Posterior vena cava (tissue), 2 donors: Measurements from ENCODE around the gene SPATA18. TPM values are rescaled to one million over a fixed set of nuclear protein-coding genes. Genes with fewer than 3 reads are reported as not detected.
A peak's percentile ranks its signal among the peaks of the same experiment; 100 is the strongest.

Experiments
- DNase-seq: peaks from one replicate; pipeline ENCODE4 v3.0.0-alpha.2; 2020; ENCODE audit warnings: low spot score
- intact Hi-C, 2 donors: fragments of 100-400 bp; cut with DNase I; formaldehyde crosslinking; loops; one replicate each; pipeline versions ENCODE4 v1.14.1 to v1.14.2; 2022 to 2023
- long read RNA-seq, 2 donors: library from polyadenylated mRNA; unstranded; transcript quantifications; one replicate each; pipeline ENCODE4 v2.0.0, GENCODE V29; 2020 to 2021
- total RNA-seq, 2 donors: library from RNA; stranded (reverse); fragmentation: NEBNext Ultra II Directional; extraction: Animal tissue kit (Norgen Biotek cat#: 25700); gene quantifications; one replicate each; pipeline ENCODE4 v1.2.1, GENCODE V29; 2021
- donor health status: DM: yes; HTN: yes; CAD: no.
- donor health status: DM: yes; HTN: yes; CAD: no.

The SPATA18 gene, protein sequence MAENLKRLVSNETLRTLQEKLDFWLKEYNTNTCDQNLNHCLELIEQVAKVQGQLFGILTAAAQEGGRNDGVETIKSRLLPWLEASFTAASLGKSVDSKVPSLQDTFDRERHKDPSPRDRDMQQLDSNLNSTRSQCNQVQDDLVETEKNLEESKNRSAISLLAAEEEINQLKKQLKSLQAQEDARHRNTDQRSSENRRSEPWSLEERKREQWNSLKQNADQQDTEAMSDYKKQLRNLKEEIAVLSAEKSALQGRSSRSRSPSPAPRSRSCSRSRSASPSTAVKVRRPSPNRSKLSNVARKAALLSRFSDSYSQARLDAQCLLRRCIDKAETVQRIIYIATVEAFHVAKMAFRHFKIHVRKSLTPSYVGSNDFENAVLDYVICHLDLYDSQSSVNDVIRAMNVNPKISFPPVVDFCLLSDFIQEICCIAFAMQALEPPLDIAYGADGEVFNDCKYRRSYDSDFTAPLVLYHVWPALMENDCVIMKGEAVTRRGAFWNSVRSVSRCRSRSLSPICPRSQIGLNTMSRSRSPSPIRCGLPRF
- 1 to 10 TPM; 5.3 to 5.8 TPM for total RNA-seq
- long read RNA-seq, donor 1, partial matches to known transcripts = 1 of 2 reads
- long read RNA-seq, donor 1, other reads (novel, unspliced or antisense) = 1 of 2 reads
- long read RNA-seq, donor 2, partial matches to known transcripts = 0 of 1 reads
- long read RNA-seq, donor 2, other reads (novel, unspliced or antisense) = 1 of 1 reads

DNA sequence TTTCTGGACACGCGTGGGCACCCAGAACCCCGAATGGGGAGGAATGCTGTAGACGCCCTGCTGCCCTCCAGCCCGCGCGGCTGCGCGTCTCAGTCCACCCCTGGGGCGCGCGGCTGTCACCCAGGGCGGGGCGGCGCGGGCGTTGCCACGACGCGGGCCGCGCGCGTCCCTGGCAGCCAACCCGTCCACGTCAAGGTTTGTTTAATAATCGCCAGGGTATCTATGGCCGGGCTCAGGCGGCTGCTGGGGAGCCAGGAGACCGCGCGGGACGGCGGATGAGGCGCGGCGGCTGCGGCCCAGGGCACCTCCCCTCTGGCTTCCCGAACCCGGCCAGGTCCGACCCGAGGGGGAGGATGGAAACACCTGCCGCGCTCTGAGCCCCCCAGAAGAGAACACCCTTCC, at the start of gene SPATA18:
Gene SPATA18, plus strand, starts transcription at position 92 of the 402 bp plus-strand sequence. CDS start 401 bp downstream, outside the sequence.
- intact Hi-C loops = no loop called here
- peak; percentile 79 for DNase-seq

DNA sequence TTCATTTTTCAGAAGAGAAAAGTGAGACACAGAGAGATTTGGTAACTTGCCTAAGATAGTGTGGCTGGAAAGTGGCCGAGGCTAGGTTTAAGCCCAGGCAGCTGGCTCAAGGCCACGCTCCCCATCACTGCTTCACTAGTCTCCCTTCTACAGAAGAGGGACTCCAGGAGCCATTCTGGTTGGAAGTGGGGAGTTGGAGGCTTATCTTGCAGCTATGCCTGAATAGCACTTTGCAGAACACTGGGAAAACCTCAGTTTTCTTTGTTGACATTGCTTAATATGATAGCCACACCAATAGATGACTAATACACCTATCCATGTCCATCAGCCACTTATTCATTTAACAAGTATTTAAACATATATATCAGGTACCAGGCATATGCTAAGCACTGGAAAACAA, 49.5 kb upstream of the SPATA18 start:
- DNase-seq = no peak
- intact Hi-C loops = no loop called here

DNA sequence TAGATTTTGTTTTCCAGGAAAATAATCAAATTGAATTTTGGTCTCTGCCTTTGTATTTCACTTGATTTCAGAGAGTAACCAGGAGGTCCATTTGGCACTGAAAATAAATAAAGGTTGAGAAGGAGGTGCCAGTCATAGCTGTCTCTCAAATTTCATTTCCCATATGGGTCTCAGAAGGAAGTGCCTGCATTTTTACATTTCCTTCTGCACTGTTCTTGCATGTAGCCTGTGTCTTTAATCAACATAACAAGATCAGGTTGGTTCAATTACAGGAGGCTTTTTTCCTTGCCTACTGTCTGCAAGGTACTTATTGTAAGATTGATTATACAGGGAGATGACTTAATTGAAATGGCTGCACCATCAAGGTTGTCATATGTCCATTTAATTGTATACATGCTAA, 46.7 kb upstream of the SPATA18 start:
- no peak for DNase-seq
- intact Hi-C loops = no loop called here

DNA sequence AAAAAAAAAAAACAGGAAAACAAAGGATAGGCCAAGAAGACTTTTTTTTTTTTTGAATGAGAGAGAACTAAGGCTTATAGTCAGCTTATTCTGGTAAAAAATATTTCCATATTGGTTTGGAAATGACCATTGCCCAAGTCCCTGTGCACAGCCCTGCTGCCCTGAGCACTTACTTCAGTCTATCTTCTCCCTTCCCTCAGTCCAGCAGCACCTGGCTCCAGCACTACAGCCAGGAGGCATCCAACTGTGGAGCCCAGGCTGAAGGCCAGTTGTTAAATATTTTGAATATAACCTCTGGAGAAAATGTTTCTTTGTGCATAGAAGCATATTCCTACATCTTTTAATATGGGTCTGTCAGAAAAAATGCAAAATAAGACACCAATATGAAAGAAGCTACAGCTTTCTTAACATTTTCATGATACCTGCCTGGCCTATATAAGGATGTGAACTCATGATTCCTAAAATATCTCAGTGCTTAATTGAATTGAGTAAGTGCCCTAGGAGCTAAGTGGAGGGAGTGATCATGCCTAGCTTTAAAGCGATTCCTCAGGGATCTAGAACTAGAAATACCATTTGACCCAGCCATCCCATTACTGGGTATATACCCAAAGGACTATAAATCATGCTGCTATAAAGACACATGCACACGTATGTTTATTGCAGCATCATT, 45.4 kb upstream of the SPATA18 start:
- intact Hi-C loops = no loop called here
- no peak for DNase-seq

DNA sequence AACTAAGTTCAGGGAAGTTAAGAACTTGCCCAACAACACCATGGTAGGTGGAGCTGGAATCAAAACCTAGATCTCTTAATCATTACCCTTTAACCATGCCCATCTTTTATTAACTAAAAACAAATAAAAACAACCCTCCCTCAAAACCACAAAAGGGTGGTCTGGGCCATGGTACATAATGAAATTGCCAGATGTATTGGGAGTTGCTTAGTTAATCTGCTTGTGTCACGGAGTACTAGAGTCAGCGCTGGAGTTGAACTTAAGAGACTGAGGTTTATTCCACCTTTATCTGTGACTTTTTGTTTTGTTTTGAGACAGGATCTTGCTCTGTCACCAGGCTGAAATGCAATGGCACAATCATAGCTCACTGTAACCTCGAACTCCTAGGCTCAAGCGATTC, 44.2 kb upstream of the SPATA18 start:
- intact Hi-C loops = no loop called here
- no peak for DNase-seq

DNA sequence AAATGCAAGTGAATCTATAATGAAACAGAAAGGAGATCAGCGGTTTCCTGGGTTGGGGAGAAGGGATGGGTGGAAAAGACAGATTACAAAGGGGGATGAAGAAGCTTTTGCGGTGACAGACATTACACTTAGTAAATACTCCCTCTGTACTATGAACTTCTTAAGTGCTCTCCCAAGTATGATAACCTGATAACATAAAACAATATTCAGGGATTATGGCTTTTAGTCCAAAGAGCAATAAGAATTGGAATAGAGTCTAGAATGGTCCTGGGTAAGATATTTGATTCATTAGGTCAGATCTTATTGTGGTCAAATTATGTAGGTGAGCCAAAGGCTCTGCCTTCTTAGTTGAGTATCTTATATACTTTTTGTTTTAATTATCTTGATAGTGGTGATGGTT, 40.1 kb upstream of the SPATA18 start:
- intact Hi-C loops = no loop called here
- DNase-seq = no peak

DNA sequence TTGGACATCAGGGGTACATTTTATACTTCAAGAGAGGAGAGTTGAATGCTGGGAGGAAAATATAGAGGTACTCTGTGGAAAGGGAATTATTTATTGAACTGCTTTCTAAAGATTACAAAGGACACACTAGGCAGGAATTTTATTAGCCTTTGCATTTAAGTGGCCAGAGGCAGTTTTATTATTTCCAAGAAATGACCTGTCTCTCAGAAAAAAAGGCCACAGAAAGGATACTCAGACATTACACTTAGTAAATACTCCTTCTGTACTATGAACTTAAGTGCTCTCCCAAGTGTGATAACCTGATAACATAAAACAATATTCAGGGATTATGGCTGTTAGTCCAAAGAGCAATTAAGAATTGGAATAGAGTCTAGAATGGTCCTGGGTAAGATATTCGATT, 38.5 kb upstream of the SPATA18 start:
- DNase-seq = no peak
- intact Hi-C loops = no loop called here

DNA sequence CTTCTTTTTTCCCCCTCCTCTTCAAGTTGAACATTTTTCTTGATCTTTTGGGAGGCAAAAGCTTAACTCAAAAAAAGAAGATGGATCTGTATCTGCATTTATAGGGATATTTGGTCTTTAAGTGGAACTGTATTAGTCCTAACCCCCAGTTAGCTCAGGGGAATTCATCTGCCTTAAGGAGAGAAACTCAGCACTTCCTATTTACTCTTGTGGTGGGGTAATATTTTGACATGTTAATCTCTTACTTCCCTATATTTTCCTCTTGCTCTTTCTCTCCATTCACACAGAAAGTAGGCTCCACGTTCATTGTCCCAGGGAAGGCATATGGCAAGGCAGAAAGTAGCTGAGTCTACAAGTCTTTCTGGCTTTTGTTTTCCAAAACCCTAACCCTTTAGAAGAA, 36.2 kb upstream of the SPATA18 start:
- intact Hi-C loops = no loop called here

DNA sequence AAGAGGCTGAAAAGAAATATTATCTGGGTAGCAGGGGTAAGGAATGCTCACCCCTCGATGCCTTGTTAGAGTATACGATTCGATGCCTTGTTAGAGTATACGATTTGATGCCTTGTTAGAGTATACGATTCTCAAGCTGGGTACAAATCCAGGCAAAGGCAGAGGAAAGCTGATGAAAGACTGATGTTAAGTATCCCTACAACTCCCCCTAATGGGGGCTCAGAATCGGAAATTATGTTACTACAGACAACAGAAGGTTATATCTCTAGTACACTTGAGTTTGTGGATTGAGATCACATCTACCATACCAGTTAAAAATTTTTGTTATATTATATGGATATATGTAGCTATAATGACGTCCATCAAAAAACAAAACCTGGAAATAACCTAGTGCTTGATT, 35.7 kb upstream of the SPATA18 start:
- DNase-seq = no peak

More for the DNA sequence above, 36.2 kb upstream of the SPATA18 start:
- DNase-seq = no peak

DNA sequence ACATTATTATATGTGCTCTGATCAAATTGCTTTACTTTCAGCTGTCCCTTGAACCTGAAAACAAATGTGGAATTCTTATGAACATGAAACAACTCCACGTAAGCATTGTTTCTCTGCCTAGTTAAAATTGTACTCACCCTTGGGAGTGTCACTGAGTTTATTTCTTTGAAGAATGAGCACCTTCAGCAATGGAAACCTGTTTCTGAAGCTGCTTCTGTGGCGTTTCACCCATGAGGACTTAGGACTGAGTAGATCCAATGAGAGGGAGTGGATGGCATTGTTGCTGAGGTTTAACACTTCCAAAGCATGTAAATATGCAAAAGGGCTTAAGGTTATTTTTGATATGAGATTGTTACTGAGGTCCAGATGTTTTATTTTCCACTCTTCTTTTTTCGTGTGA, 34.1 kb upstream of the SPATA18 start:
- intact Hi-C loops = no loop called here
- no peak for DNase-seq

More for the DNA sequence above, 35.7 kb upstream of the SPATA18 start:
- intact Hi-C loops = no loop called here

DNA sequence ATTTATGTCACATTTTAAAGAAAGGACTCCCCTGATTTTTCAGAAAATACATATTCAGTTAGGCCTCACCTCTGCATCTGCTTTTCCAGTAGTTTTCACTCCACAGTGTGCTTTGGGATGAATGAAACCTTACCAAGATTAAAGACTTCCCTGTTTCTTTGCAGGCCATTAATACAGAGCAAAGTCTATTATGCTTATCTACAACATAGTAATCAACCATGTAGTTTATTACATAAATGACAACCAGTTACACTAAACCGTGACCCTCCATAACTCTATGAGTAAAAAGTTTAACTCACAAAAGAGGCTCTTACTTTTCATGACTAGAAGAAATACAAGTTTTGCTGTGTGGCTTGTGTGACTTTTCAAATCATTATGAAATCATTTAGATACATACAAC, 33.3 kb upstream of the SPATA18 start:
- DNase-seq = no peak
- intact Hi-C loops = no loop called here

DNA sequence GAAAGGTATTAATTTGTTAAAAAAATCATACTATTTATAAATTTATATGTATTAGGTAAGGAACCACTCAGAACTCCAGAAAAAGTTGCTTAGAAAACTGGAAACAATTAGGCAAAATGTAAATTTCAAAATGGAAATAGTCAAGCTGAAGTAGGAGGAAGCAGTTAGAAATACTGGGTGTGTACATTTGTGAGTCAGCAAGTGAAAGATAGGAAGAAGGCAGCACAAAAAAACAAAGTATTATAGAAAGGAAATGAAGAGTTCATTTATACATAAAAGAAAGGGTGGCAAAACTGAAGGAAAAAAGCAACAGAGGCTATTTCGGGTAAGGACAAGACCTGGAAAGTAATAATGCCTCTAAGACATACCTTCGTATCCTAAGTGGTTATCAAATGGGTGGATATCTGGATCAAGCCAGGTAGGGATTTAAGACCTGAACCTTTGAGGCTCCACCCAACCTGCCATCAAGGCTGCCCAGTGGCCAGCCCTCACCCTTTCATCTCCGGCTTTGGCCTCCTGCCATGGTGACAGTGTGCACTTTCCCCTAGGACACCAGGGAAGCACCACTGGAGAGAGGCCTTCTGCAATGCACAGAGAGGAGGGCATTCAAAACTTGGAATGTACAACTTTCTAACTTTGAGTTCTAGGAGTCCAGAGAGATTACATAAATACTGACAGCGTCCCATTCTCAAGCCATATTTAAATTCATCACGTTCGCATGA, 31.0 kb upstream of the SPATA18 start, which contains the start of gene LRRC66:
Gene LRRC66, minus strand, starts transcription at position 428 of the 722 bp plus-strand sequence. CDS start 2,750 bp downstream, outside the sequence.
- intact Hi-C loops = loop anchor here (10.0 kb wide), 2 partner anchors 115 to 125 kb away; no protein-coding TSS in a partner anchor
- no peak for DNase-seq

DNA sequence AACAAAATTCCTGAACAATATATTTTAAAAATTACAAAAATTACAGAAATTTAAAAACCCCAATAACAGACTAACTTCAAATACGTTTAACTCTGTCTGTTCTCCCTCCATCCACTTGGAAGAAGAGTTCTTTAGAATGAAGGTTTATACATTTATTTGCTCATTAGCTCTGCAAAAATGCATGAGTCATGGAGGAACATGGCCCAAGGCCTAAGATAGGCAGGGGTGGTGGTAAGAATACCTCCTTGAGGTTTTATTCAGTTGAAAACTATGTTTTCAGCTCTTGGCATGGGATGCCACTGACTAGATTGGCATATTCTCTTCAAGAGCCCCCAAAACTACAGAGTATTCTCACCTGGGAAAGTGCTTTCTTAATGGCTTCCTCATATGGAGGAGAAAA, 22.1 kb upstream of the SPATA18 start:
- DNase-seq = no peak
- intact Hi-C loops = loop anchor here (10.0 kb wide), 2 partner anchors 124 to 134 kb away; no protein-coding TSS in a partner anchor

DNA sequence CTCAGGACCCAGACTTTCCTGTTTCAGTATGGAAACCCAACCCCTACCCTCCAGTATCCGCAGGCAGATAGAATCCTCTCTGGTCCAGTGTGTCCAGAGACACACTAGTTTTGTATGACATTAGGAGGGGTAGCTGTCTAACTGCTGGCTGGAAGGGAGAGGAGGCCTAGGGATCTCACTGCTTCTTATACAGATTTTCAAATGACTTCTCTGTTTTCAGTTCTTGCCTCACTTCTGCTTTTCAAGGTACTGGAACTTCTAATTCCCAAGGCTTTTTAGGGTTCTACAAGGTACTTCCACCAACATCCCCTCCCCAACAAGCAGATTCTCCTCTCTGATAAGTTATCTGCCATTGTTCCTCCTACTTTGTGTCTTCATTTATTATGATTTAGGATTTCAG, 19.1 kb upstream of the SPATA18 start:
- DNase-seq = no peak
- intact Hi-C loops = no loop called here

DNA sequence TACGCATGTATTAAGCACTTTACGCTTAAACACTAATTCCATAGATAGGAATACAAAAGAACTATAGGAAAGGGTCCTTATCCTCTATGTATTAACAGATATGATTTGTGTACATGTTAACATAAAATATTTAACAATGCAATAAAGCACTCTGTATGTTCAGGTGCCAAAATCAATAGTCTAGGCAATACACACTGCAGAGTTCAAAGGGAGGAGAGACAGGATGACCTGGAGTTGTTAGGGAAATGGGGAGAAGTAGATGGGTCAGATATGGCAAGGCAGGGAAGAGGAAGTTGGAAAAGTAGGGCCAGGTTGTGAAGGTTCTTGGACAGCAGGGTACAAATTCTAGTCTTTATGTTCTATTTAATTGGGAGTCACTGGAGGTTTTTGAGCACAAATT, 15.9 kb upstream of the SPATA18 start:
- intact Hi-C loops = no loop called here
- DNase-seq = no peak

DNA sequence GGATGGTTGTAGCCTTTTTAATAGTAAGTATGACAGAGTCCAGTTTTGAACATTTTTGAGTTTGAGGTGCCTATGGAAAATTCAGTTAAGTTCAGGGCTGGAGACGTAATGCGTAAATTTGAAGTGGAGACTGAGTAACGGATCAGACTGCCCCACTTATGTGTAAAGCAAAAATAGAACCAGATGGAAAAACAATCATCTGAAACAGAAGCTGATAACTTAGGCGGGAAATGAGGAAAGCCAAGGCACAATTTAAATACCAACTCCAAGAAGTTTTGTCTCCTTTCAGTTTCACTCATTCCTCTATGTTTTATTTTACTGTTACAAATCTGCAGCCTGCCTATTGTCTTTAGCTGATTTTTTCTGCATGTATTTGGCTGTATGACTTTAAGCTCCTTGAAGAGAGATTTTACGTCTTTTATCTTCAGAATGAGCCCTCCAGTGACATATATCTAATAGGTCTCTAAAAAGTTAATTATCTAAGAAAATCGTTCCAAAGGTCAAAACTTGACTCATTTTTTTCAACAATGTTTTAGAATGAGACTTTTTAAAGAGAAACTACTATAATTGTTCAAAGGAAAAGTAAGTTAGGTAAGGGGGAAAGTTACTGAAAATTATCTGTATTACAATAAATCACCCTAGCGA, 14.1 kb upstream of the SPATA18 start:
- intact Hi-C loops = no loop called here
- no peak for DNase-seq

DNA sequence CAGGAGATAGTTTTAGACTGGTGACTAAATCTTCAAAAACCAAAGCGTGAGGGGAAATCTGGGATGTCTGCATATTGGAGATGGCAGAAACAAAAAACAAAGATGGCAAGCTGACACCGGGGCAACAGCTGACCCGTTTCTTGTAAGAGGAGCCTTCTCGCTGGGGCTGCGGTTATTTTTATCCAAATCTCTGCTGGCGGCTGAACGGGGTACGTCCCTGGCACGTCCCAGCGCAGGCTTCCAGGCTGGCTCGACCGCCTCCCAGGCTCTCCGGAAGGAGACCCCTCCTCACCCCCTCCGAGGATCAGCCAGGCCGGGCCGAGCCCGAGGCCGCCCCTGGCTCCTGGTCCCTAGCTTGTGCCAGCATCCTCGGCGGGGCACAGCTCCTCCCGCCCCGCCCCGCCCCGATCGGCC, 13.4 kb upstream of the SPATA18 start:
- DNase-seq = peak; percentile 80
- intact Hi-C loops = no loop called here

DNA sequence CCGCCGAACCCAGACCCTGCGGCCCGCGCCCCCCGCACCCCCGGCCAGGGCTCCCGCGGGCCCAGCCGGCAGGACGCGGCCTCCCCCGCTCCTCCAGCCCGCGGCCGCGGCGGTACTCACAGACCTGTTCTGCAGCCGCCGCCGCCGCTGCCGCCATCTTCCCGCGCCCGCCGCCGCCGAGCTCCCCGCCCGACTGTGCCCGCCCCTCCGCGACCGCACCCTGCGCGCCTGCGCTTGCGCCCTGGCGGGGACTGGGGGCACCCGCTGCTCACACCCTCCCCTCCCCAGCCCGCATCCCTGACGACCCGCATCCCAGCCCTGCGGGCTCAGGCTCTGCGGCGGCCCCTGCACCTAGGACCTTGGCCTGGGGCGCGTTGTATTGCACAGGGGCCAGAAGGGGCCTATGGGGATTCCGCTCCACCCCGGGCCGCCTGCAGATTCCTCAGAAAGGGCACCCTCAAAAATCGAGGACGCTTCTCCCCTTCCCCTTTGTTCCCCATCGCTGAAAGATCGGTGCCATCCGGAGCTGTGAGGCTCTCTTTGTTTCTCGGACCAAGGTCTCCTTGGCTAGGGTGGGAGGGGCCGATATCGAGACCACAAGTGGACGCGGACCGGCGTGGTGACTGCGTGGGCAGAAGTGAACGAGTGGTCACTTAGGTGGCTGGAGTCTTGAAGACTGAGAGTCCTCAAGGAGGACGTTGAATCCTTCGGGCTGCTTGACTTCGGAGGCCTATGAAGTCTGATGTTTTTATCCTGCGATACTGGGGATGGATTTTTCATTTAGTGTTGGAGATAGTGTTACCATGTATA, 12.8 kb upstream of the SPATA18 start, which contains the start of gene SGCB:
Gene SGCB, minus strand, starts transcription at position 197 of the 810 bp plus-strand sequence. Its CDS starts 40 bp downstream, at position 157.
- intact Hi-C loops = no loop called here
- peak; percentile 86 for DNase-seq
